Mammary epithelial cell (primary cell): Measurements from ENCODE around the gene PCDHGA7.

Source experiments
- CTCF ChIP-seq, 2 donors: IDR thresholded peaks in 1 of 2; conservative IDR thresholded peaks in 1 of 2; 2 replicates each; pipeline ENCODE4 v1.5.1; 2011 to 2012; ENCODE audit warnings: inconsistent platforms in 2 of 2, low read length in 2 of 2, mild to moderate bottlenecking in 2 of 2, control low read depth in 1 of 2, low read depth in 1 of 2; ENCODE audit not compliant: insufficient read depth in 1 of 2; ENCODE audit errors: extremely low read depth in 1 of 2
- EZH2 ChIP-seq: IDR thresholded peaks from 2 replicates; pipeline ENCODE4 v1.6.1; 2012; ENCODE audit warnings: low read length, inconsistent platforms, borderline replicate concordance

GRCh38 chr5:141388661-141389060 is 6.1 kb downstream of the PCDHGA7 start:
- TF ChIP-seq CTCF (conservative IDR thresholded peaks at IDR 0.05 in 1 of 2, IDR thresholded peaks at IDR 0.05 in 1 of 2; ENCODE audit: extremely low read depth in 1 of 2, insufficient read depth in 1 of 2, low read depth in 1 of 2, low read length in 2 of 2) = no peak
- TF ChIP-seq EZH2 = no peak
